ENCODE measurements around the gene SPA17. TPM values are rescaled to one million over a fixed set of nuclear protein-coding genes. Genes with fewer than 3 reads are reported as not detected.

SPA17 gene
- total and polyA plus RNA-seq, 9 of the 15 experiments (the other 6 are each of a cell fraction or from before 2014, with no cell fraction given), result 6.0 to 19.5 (median 12.6) TPM

GRCh38 chr11:124722176-124722575 is 48.5 kb downstream of the SPA17 start:
- H3K79me2 ChIP-seq (ENCODE audit: control insufficient read depth, insufficient read depth, low read length), result no peaks in the 10 kb centered on the region
- DNase-seq (ENCODE audit: extremely low read depth in 1 of 4, low spot score in 3 of 4) (peak in 1 of 4 experiments; percentile 2), FAIRE-seq (no peak), ATAC-seq (no peak)
- H2AFZ ChIP-seq (ENCODE audit: low read depth, low read length), result no peak overlapping the region
- no peak overlapping the region for H3K4me2 ChIP-seq (ENCODE audit: insufficient read depth, low read length)
- no peak for TF ChIP-seq ZBTB43 (CRISPR knock-in tag; IDR thresholded peaks at IDR 0.05)
- TF ChIP-seq ARID2 (IDR thresholded peaks at IDR 0.05), result no peak
- no peak for TF ChIP-seq TRIM25 (IDR thresholded peaks at IDR 0.05; ENCODE audit: borderline replicate concordance)
- no peak for TF ChIP-seq ZBTB8A (IDR thresholded peaks at IDR 0.05; ENCODE audit: partially characterized antibody)
- H3K36me3 ChIP-seq (ENCODE audit: control insufficient read depth, insufficient read depth, low read length), result no peaks in the 10 kb centered on the region
- WGBS (ENCODE audit: insufficient coverage, low coverage, missing lambda C conversion rate), result 2% methylated on average over 6 of the region's 6 CpGs
- CTCF ChIA-PET (ENCODE audit: low intra/inter-chr PET ratio), result no interaction called here
- peaks cover 53 to 90% of the 10 kb centered on the region in 2 experiments for H3K27me3 ChIP-seq (ENCODE audit: control insufficient read depth in 2 of 2, insufficient read depth in 2 of 2, low read length in 2 of 2)
- no TSS peak for BruUV-seq (replicated peaks)
- in situ Hi-C loops (cut with MboI) (no loop called here), intact Hi-C loops (cut with micrococcal nuclease) (no loop called here)
- H3K9me1 ChIP-seq (ENCODE audit: control insufficient read depth, insufficient read depth, low read length), result no peaks in the 10 kb centered on the region
- no peaks in the 10 kb centered on the region for H3K9me3 ChIP-seq (replicated peaks; ENCODE audit: control insufficient read depth, insufficient read depth, low read depth, low read length)
- no peak overlapping the region for H3K4me3 ChIP-seq
- H3K9ac ChIP-seq (ENCODE audit: insufficient read depth in 1 of 2, low read depth in 2 of 2, low read length in 2 of 2), result no peak overlapping the region
- H3K4me1 ChIP-seq (replicated peaks in 1 of 2; ENCODE audit: control insufficient read depth in 2 of 2, insufficient read depth in 2 of 2, low read length in 2 of 2), result peaks cover 0 to 7% of the 10 kb centered on the region in 2 experiments; a peak in 2 of 5 replicates
- POLR2A ChIA-PET, result no interaction called here
- H3K27ac ChIP-seq (ENCODE audit: extremely low read depth, low read depth, low read length), result no peak overlapping the region
- 0 out of 2 replicates have a peak, but pooled peaks cover 3% of the 10 kb centered on the region for H4K20me1 ChIP-seq (replicated peaks; ENCODE audit: control insufficient read depth, insufficient read depth, low read length)

Data from K562 (cell line).